Activated CD4-positive, alpha-beta memory T cell treated with anti-CD3 and anti-CD28 coated beads for 36 hours (primary cell): ENCODE data around the gene GPANK1. TPM values are rescaled to one million over a fixed set of nuclear protein-coding genes. Genes with fewer than 3 reads are reported as not detected.

Experiments
- CTCF ChIA-PET: fragments of 350-600 bp; sonication (Branson Sonifier 250); formaldehyde crosslinking; loops from one replicate; lab custom pipeline; 2021; ENCODE audit warnings: antibody characterized with exemption, inconsistent platforms; lab: Charles Lee
- POLR2A ChIA-PET: fragments of 350-600 bp; sonication (Branson Sonifier 250); formaldehyde crosslinking; loops from one replicate; lab custom pipeline; 2021; ENCODE audit warnings: antibody characterized with exemption; lab: Charles Lee
- DNase-seq: peaks from one replicate; pipeline ENCODE4 v3.0.0-alpha.2; 2020
- H3K27ac Mint-ChIP-seq: one replicate; pipeline ENCODE4 v1.8.0; 2021; ENCODE audit warnings: mixed read lengths
- H3K27me3 Mint-ChIP-seq: one replicate; pipeline ENCODE4 v1.8.0; 2021; ENCODE audit warnings: mixed read lengths
- H3K36me3 Mint-ChIP-seq: one replicate; pipeline ENCODE4 v1.8.0; 2021; ENCODE audit warnings: mixed read lengths
- H3K4me1 Mint-ChIP-seq: one replicate; pipeline ENCODE4 v1.8.0; 2021; ENCODE audit warnings: low read depth, mixed read lengths
- H3K4me3 Mint-ChIP-seq: one replicate; pipeline ENCODE4 v1.8.0; 2021; ENCODE audit warnings: mild to moderate bottlenecking, mixed read lengths
- H3K9me3 Mint-ChIP-seq: one replicate; pipeline ENCODE4 v1.8.0; 2021; ENCODE audit warnings: mixed read lengths
- intact Hi-C: fragments of 100-400 bp; cut with micrococcal nuclease; formaldehyde crosslinking; loops from one replicate; pipeline ENCODE4 v1.15.1; 2023
- total RNA-seq, 2 experiments: library from RNA; stranded (reverse); gene quantifications; one replicate each; pipeline ENCODE4 v1.2.3, GENCODE V29; 2021

Gene GPANK1
- total RNA-seq, 2 experiments from 2014 or later, result 31.6 to 32.3 TPM

- ChIA-PET CTCF (interaction anchor here (0.7 to 1.3 kb wide), 6 partner anchors 27 to 112 kb away, joined by 3 to 7 read pairs (median 3); partner anchors contain the start of genes HSPA1A, HSPA1L and LSM2), POLR2A (interaction anchor here (0.6 to 1.8 kb wide), 6 partner anchors 28 to 103 kb away, joined by 3 to 7 read pairs (median 3); partner anchors contain the start of genes BAG6, GPANK1 and MSH5)
- Mint-ChIP-seq H3K4me3 (peak within 1 kb of the TSS; percentile 99), H3K27ac (peak within 1 kb of the TSS; percentile 97), H3K9me3 (no peaks in the 10 kb centered on the region), H3K4me1 (peaks cover 17% of the 10 kb centered on the region), H3K36me3 (peaks cover 3% of the 10 kb centered on the region), H3K27me3 (no peaks in the 10 kb centered on the region)
- DNase-seq, result peak; percentile 99
- intact Hi-C loops, result loop anchor here (1.0 to 2.0 kb wide), 3 partner anchors 35 to 160 kb away; partner anchors contain the start of gene GPANK1
Measured at GRCh38 chr6:31702819-31703716, 38.3 kb upstream of the GPANK1 start, which contains the start of gene ABHD16A. Gene ABHD16A, minus strand, starts transcription at chr6:31703324. Its CDS starts 43 bp downstream, at chr6:31703281.

- peak; percentile 71 for DNase-seq
- Mint-ChIP-seq H3K27ac (peak overlapping the region; percentile 97), H3K36me3 (peaks cover 8% of the 10 kb centered on the region), H3K4me1 (peaks cover 24% of the 10 kb centered on the region), H3K9me3 (no peaks in the 10 kb centered on the region), H3K4me3 (peak overlapping the region; percentile 99), H3K27me3 (no peaks in the 10 kb centered on the region)
- ChIA-PET POLR2A (interaction anchor here (0.6 to 1.8 kb wide), 4 partner anchors 29 to 50 kb away, joined by 3 to 7 read pairs (median 5); partner anchors contain the start of genes BAG6 and MSH5), CTCF (interaction anchor here (1.2 to 1.3 kb wide), 3 partner anchors 28 to 87 kb away, joined by 3 to 7 read pairs (median 5); no protein-coding TSS in a partner anchor)
- intact Hi-C loops, result loop anchor here (2.0 kb wide), 1 partner anchor 38 kb away; the partner anchor contains the start of gene GPANK1
Measured at GRCh38 chr6:31702405-31702818, 37.6 kb upstream of the GPANK1 start.

DNA sequence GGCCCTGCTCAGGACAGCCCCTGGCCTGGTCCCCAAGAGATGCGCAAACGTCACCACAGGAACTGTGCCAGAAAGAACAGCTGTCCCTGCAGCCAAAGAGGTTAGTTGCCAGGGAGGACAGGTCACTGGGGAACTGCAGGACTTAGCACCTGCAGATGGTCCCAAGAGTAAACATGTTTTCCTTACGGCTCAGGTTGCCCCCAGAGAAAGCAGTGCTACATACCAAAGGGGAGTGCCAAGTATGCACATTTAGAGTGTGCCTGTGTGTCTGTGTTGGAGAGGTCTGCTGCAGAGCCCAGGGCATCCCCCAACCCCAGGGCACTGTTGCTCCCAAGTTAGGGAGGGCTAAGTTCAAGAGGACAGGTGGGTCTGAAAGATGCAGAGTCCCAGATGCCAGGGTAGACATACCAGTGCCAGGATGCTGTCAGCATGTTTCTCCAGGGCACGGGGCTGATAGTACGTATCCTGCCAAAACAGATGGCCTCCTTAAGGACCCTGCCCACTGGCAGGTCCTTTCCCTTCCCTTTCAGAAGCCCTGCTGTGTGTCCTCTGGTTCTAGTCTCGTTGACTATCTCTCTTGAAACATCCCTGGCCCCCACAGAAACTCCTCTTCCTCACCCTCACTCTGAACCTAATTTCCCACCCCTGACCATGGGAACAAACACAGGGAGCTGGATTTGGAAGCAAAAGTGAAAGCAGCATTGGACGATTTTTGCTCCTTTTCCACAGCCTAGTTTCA is 37.0 kb upstream of the GPANK1 start:
- Mint-ChIP-seq H3K36me3 (peaks cover 8% of the 10 kb centered on the region), H3K4me3 (peak overlapping the region; percentile 99), H3K27me3 (no peaks in the 10 kb centered on the region), H3K4me1 (peaks cover 26% of the 10 kb centered on the region), H3K27ac (peak overlapping the region; percentile 97), H3K9me3 (no peaks in the 10 kb centered on the region)
- POLR2A ChIA-PET, result interaction anchor here (1.8 kb wide), 2 partner anchors 36 to 38 kb away, joined by 7 read pairs; partner anchors contain the start of gene MSH5
- CTCF ChIA-PET, result interaction anchor here (1.0 to 2.3 kb wide), 2 partner anchors 28 to 68 kb away, joined by 3 to 8 read pairs; partner anchors contain the start of gene DDAH2
- intact Hi-C loops, result loop anchor here (2.0 kb wide), 1 partner anchor 37 kb away; the partner anchor contains the start of gene GPANK1
- DNase-seq, result no peak

GRCh38 chr6:31700740-31701401 is 36.1 kb upstream of the GPANK1 start:
- intact Hi-C loops, result no loop called here
- POLR2A ChIA-PET, result no interaction called here
- CTCF ChIA-PET, result interaction anchor here (1.0 to 2.3 kb wide), 2 partner anchors 29 to 69 kb away, joined by 3 to 8 read pairs; partner anchors contain the start of gene DDAH2

GRCh38 chr6:31697555-31697954 is 32.8 kb upstream of the GPANK1 start:
- no peaks in the 10 kb centered on the region for H3K9me3 Mint-ChIP-seq
- POLR2A ChIA-PET, result no interaction called here
- H3K27ac Mint-ChIP-seq, result peak overlapping the region; percentile 75
- no peak overlapping the region for H3K4me3 Mint-ChIP-seq
- peak; percentile 45 for DNase-seq
- peaks cover 23% of the 10 kb centered on the region for H3K4me1 Mint-ChIP-seq
- intact Hi-C loops, result no loop called here
- H3K36me3 Mint-ChIP-seq, result peaks cover 19% of the 10 kb centered on the region
- no peaks in the 10 kb centered on the region for H3K27me3 Mint-ChIP-seq
- CTCF ChIA-PET, result interaction anchor here (0.7 kb wide), 1 partner anchor 72 kb away, joined by 4 read pairs; no protein-coding TSS in a partner anchor

More at GRCh38 chr6:31700740-31701401, 36.1 kb upstream of the GPANK1 start:
- DNase-seq, result no peak
- Mint-ChIP-seq H3K27me3 (no peaks in the 10 kb centered on the region), H3K9me3 (no peaks in the 10 kb centered on the region), H3K4me3 (no peak overlapping the region), H3K27ac (peak overlapping the region; percentile 51), H3K36me3 (peaks cover 11% of the 10 kb centered on the region), H3K4me1 (peaks cover 26% of the 10 kb centered on the region)

GRCh38 chr6:31693535-31693934 is 28.7 kb upstream of the GPANK1 start:
- Mint-ChIP-seq H3K27me3 (no peaks in the 10 kb centered on the region), H3K36me3 (peaks cover 19% of the 10 kb centered on the region), H3K9me3 (no peaks in the 10 kb centered on the region), H3K4me1 (peaks cover 15% of the 10 kb centered on the region), H3K27ac (no peak overlapping the region), H3K4me3 (no peak overlapping the region)
- ChIA-PET CTCF (interaction anchor here (2.6 kb wide), 1 partner anchor 76 kb away, joined by 11 read pairs; no protein-coding TSS in a partner anchor), POLR2A (interaction anchor here (1.5 kb wide), 1 partner anchor 9 kb away, joined by 8 read pairs; no protein-coding TSS in a partner anchor)
- DNase-seq, result no peak
- intact Hi-C loops, result no loop called here

GRCh38 chr6:31692886-31693285 is 28.1 kb upstream of the GPANK1 start:
- H3K27ac Mint-ChIP-seq, result no peak overlapping the region
- intact Hi-C loops, result no loop called here
- DNase-seq, result no peak
- peaks cover 19% of the 10 kb centered on the region for H3K36me3 Mint-ChIP-seq
- H3K4me3 Mint-ChIP-seq, result no peak overlapping the region
- peaks cover 12% of the 10 kb centered on the region for H3K4me1 Mint-ChIP-seq
- H3K27me3 Mint-ChIP-seq, result no peaks in the 10 kb centered on the region
- H3K9me3 Mint-ChIP-seq, result no peaks in the 10 kb centered on the region
- POLR2A ChIA-PET, result no interaction called here
- CTCF ChIA-PET, result interaction anchor here (0.7 to 2.6 kb wide), 2 partner anchors 9 to 77 kb away, joined by 3 to 11 read pairs; no protein-coding TSS in a partner anchor

DNA sequence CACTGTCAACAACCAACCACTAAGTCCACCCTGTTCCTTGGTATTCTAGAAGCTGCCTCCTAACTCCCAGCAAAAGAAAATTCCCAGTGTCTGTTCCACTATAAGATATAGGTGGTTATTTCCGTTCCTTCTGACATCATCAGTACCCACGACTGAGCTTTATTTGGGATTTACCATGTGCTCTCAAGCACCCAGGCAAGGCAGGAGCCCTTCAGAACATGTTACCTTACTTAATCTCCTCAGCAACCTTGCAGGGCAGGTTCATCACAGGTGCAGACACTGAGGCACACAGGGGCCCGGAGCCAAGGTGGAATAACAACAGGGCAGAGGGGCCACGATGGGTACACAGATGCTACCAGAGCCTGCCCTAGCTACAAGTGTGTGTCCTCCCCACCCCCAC is 27.6 kb upstream of the GPANK1 start:
- intact Hi-C loops, result no loop called here
- no peak overlapping the region for H3K4me3 Mint-ChIP-seq
- POLR2A ChIA-PET, result no interaction called here
- H3K27ac Mint-ChIP-seq, result no peak overlapping the region
- H3K9me3 Mint-ChIP-seq, result no peaks in the 10 kb centered on the region
- CTCF ChIA-PET, result interaction anchor here (0.6 to 2.6 kb wide), 3 partner anchors 8 to 77 kb away, joined by 3 to 11 read pairs (median 4); no protein-coding TSS in a partner anchor
- H3K4me1 Mint-ChIP-seq, result peaks cover 7% of the 10 kb centered on the region
- peaks cover 18% of the 10 kb centered on the region for H3K36me3 Mint-ChIP-seq
- no peaks in the 10 kb centered on the region for H3K27me3 Mint-ChIP-seq
- DNase-seq, result no peak

- intact Hi-C loops, result no loop called here
- POLR2A ChIA-PET, result no interaction called here
- H3K9me3 Mint-ChIP-seq, result no peaks in the 10 kb centered on the region
- H3K36me3 Mint-ChIP-seq, result peaks cover 18% of the 10 kb centered on the region
- no peaks in the 10 kb centered on the region for H3K27me3 Mint-ChIP-seq
- CTCF ChIA-PET, result interaction anchor here (0.6 to 2.6 kb wide), 5 partner anchors 23 to 197 kb away, joined by 3 to 11 read pairs (median 4); partner anchors contain the start of gene LY6G6D
- no peak overlapping the region for H3K27ac Mint-ChIP-seq
- H3K4me3 Mint-ChIP-seq, result no peak overlapping the region
- no peak for DNase-seq
- peaks cover 5% of the 10 kb centered on the region for H3K4me1 Mint-ChIP-seq
Measured at GRCh38 chr6:31691564-31692108, 26.8 kb upstream of the GPANK1 start.

DNA sequence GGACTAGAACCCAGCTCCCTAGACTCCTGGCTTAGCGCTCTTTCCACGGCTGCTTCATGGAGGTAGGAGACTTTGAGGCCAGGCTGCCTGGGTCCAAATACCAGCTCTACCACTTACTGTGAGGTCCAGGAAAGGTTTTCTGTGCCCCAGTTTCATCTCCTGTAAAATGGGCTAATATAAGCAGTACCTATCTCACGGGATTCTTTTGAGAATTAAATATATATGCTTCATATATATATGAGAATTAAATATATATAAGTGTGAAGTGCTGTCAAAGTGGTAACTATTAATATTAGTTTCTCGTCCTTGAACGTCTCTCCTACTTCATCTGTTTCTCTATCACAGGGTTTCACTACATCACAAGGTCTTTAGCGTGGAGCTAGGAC is 26.3 kb upstream of the GPANK1 start:
- H3K27me3 Mint-ChIP-seq, result no peaks in the 10 kb centered on the region
- intact Hi-C loops, result no loop called here
- DNase-seq, result no peak
- H3K36me3 Mint-ChIP-seq, result peaks cover 19% of the 10 kb centered on the region
- no peak overlapping the region for H3K4me3 Mint-ChIP-seq
- POLR2A ChIA-PET, result no interaction called here
- no peaks in the 10 kb centered on the region for H3K9me3 Mint-ChIP-seq
- no peak overlapping the region for H3K27ac Mint-ChIP-seq
- CTCF ChIA-PET, result interaction anchor here (0.9 to 1.7 kb wide), 4 partner anchors 24 to 198 kb away, joined by 3 to 9 read pairs (median 4); partner anchors contain the start of gene LY6G6D
- H3K4me1 Mint-ChIP-seq, result peaks cover 5% of the 10 kb centered on the region
